ENCODE results near the gene FOXP1.

Gene FOXP1

GRCh38 chr3:71131375-71132314 lies 451.9 kb downstream of the FOXP1 start:
- no peak for DNase-seq

- peak; percentile 81 for DNase-seq
These were observed 452.8 kb downstream of the FOXP1 start for GRCh38 chr3:71130471-71131374.

DNA sequence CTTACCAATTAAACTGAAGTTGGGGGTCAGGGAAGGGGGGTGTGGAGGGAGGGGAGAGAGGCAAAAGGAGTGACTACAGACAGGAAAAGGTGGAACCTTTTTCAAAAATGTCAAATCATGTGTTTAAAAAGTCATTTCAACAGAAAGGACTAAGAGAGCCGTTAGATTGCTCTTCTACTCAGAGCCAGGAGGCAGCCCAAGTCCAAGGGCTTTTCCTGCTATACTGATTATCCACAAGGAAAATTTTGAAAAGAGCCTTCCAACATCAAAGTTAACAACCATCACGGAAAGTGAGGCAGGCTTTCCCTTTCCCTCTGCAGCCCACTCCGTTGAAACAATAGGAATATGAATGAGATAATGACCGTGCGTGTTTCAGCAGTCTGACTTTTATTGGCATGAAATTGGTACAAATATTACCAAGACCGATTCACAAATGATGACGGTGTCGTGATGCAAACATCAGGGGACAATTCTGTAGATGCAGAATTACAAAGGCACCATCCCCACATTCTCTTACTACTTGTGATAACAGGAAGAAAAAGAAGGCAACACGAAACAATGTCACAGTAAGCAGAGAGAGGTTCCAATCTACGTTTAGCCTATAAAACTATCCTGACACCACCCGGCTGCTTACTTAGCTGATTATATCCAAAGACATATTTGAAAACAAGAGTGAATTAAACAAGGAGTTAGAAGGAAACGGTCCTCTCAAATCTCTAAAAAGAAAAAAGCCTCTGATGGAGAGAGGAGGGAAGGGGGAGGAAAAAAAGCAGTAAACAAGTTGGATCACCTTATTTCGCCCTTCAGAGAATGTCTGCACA lies 453.7 kb downstream of the FOXP1 start:
- peak; percentile 81 for DNase-seq

DNA sequence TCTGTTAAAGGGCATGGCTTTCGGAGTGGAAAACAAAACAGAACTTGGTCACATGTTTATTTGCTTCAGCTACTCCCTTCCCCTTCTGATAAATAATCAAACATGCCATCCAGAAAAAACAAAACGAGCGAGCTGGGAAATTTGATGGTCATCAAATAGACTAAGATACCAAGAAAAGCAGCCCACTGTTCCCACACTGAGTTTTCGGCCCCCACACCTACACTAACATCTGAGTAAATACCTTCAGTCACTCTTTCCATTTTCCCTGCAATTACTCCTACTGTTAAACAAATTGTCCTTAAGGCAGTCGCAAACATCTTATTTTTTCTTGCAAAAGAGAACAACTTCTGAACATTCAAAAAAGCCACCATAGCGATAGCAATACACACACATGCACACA lies 454.6 kb downstream of the FOXP1 start:
- DNase-seq: peak; percentile 46

- no peak for DNase-seq
These were observed 455.7 kb downstream of the FOXP1 start for GRCh38 chr3:71127844-71128243.

DNA sequence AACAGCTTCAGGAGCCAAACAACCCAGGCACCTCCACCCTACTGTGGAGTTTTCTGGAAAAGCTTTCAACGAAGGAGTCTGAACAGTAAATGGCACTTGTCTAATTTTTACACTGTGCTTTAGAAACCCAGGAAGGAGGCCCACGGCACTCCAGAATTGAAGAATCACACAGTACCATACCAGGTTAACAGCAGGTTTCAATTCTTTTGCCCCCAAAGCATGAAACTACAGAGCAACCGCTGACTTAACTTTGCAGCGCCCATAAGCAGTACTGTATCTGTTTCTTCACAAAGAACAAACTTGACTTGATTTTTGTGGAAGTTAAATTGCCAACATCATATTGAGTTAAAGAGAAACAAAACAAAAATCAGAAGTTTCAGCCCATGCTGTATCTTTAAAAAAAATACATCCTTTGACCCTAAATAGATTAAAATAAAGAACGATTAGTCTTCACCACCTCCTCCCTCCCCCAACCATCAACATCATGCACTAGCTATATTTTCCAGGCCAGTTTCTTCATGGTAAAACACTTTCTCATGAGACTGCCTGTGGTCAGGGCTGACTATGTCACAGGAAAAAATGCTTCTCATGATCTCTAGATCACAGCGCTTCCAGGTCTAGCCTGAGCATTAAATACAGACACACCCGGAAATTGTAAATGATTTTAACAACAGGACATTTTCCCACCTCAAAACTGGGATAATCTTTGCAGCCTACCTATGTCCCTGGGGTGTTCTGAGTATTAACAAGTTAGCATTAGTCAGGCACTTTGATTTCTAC lies 456.3 kb downstream of the FOXP1 start:
- peak; percentile 42 for DNase-seq

GRCh38 chr3:71125738-71126137 lies 457.8 kb downstream of the FOXP1 start:
- no peak for DNase-seq

GRCh38 chr3:71124048-71124447 lies 459.5 kb downstream of the FOXP1 start:
- no peak for DNase-seq

- DNase-seq: no peak
These were observed 460.9 kb downstream of the FOXP1 start for GRCh38 chr3:71122641-71123040.

GRCh38 chr3:71121429-71122167 lies 461.9 kb downstream of the FOXP1 start:
- no peak for DNase-seq

GRCh38 chr3:71120012-71120411 lies 463.5 kb downstream of the FOXP1 start:
- DNase-seq: no peak

DNA sequence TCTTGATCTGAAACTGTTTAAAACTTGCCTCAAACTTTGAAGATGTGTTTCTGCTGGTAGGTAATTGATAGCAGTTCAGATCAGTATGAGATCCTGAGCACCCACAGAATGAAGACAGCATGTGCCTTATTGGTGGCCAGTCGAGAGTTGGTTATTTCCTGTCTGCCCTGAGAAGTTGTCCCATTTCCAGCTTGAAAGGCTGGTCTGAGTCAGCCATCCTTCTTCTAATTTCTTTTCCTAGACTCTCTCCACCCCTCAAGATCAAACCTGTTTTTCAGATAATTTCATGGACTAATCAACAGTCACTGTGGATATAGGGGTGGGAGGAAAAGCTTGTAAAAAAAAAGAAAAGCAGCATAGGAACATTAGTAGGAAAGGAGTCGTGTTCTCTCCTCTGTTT lies 464.4 kb downstream of the FOXP1 start:
- DNase-seq: no peak

DNA sequence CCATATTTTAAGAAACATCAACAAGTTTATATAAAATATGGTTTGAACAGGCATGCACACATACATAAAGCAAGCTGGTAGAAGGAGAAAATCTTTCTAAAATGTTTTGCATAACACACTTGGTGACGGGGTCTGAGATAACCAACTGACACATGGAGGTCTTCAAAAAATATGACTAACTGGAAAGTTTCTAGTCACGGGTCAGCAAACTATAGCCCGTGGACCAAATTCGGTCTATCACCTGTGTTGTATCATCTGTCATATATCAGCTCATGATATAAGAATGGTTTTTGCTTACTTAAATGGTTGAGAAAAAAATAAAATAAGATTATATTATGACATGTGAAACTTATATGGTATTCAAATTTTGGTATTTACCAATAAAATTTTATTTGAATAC lies 465.1 kb downstream of the FOXP1 start:
- no peak for DNase-seq

DNA sequence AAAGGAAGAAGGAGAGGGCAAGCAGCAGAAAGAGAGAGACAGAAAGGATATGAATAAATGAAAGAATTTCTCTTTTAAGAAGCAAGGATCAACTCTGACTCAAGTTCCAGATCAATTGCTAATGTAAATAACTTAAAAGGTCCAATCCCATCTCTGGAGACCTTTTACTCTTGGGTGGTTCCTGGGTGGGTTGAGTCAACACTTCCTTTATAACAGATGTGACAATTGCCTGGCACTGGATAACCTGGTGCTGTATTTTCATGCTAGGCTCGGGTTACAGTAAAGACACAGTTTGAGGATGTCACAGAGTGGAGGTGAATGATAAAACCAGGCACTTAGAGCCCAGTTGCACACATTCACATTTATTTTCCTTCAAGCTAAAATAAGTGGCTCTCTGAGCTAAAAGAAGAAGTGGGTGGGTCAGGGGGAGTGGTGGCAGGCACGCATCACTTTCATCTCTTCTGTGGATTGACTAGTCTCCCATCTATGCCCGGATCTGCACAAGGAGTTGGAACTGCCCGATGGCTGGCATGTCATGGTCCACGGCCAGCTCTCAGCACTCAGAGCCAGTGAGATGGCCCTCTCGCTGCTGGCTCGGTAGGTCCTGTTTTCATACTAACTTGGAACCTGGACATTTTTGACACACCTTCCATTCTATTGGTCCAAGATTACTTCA lies 465.8 kb downstream of the FOXP1 start:
- DNase-seq: no peak

- no peak for DNase-seq
These were observed 468.9 kb downstream of the FOXP1 start for GRCh38 chr3:71114610-71115009.

DNA sequence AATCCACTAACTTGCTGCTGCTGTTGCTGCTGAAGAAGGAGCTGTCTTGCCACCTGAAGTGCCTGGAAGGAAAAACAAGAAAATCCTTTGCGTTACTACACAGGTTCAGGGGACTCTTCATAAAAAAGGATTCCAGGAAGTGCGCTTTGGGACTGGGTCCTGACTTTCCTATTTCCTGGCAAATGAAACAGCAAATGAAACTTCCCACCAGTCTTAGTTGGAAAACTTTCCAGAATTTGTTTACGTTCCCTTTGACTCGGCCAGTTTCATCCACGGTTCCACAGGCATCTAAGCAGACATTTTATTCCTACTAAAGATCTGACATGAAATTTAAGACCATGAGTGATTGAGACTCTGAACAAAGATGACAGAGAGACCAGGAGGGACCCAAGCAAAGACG lies 471.0 kb downstream of the FOXP1 start:
- no peak for DNase-seq

DNA sequence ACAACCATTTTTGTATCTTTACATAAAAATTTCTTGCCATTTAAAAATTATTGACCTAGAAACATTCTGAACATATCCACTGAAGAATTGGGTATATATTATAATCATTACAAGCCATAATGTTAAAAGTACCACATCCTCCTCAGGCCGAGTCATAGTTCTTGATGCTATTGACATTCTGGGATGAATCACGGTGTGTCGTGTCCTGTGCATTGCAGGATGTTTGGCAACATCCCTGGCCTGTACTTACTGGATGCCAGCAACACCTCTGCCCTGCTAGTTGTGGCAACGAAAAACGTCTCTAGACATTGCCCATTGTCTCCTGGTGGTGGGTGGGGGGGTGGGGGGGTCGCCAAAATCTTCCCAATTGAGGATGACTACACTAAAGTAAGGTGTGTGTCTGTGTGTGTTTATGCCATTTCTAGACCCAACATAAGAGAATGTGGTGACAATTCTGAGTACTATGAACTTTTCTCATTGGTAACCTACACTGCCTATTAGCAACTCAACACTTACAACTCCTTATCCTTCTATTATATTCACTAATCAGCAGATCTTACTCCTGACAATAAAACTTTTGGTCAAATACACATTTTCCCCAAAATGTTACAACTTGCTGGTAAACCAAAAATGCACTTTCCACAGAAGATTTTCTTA lies 471.6 kb downstream of the FOXP1 start:
- DNase-seq: no peak

DNA sequence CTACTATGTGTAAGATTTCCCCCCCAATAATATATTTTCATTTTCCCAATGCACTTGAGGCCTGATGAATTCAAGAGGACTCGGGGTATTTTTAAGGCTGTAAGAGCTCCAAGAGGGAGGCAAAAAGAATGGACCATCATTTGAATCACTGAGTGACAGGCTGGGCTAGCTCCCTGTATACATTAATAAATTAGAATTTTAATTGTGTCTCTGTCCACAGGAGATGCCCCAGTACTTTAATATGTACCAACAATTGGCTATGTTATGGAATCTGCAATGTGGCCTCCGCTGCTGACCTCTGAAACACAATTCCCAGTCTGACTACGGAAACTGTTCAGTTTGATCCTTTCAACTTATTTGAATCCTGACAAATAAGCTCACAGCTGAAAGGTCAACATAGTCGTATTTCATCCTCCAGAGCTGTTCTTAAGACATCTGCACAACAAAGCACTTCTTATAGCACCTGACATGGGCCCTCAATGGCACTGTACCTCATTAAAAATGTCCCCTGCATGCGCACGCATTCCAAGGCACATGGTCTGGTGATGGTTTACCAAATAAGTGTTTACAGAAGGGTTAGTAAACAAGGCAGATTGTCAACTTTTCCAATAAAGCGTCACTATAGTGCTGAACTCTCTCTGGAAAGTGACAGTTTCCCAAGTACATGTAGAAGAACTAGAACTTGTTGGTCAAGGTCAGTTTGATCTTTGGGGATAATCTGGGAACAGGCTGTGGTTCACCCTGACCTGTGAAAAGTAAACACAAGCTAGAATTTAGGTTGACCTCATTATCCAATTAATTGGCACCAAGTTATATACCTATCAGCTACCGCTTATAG lies 472.9 kb downstream of the FOXP1 start:
- DNase-seq: no peak

DNA sequence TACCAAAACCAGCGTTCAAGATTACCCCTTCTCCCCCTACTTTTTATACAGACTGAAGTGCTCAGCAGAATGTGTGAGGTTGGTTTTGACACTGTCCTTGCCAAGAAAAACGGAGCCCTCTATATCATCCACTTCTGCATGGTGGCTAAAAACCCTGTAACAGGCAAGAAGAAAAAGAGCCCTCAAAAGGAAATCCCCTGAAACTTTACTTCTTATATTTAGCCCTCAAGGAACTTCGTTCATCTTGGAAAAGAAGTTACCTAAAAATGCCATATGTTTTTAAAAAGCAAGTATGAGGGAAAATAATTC lies 473.6 kb downstream of the FOXP1 start:
- DNase-seq: no peak
